ENCODE data around the gene AHDC1.

- TF ChIP-seq, protein P1, sequence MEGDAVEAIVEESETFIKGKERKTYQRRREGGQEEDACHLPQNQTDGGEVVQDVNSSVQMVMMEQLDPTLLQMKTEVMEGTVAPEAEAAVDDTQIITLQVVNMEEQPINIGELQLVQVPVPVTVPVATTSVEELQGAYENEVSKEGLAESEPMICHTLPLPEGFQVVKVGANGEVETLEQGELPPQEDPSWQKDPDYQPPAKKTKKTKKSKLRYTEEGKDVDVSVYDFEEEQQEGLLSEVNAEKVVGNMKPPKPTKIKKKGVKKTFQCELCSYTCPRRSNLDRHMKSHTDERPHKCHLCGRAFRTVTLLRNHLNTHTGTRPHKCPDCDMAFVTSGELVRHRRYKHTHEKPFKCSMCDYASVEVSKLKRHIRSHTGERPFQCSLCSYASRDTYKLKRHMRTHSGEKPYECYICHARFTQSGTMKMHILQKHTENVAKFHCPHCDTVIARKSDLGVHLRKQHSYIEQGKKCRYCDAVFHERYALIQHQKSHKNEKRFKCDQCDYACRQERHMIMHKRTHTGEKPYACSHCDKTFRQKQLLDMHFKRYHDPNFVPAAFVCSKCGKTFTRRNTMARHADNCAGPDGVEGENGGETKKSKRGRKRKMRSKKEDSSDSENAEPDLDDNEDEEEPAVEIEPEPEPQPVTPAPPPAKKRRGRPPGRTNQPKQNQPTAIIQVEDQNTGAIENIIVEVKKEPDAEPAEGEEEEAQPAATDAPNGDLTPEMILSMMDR (IDR thresholded peaks at IDR 0.05), result no peak
- TF ChIP-seq POLR2A (IDR thresholded peaks at IDR 0.05) (no peak), POLR2AphosphoS5 (IDR thresholded peaks at IDR 0.05) (no peak)
Measured at GRCh38 chr1:27535386-27535785, 68.6 kb downstream of the AHDC1 start.

Measured in sigmoid colon (tissue), 4 donors.